HEK293 (cell line): ENCODE measurements around the gene TNXB.

Source experiments
- CTCF ChIA-PET: fragments of 350-600 bp; formaldehyde crosslinking; extraction: SDS; loops from one replicate; lab custom pipeline; 2021; ENCODE audit warnings: antibody characterized with exemption; lab: Yijun Ruan, JAX
- POLR2A ChIA-PET: fragments of 300-600 bp; formaldehyde crosslinking; extraction: SDS; loops from one replicate; lab custom pipeline; 2020; ENCODE audit warnings: antibody characterized with exemption, inconsistent platforms; lab: Yijun Ruan, JAX
- H3K27ac ChIP-seq: fragments of 200-500 bp; sonication (Bioruptor generic); 2 replicates; pipeline ENCODE4 v1.5.1; 2014; ENCODE audit warnings: low read depth, low read length, control low read depth, inconsistent platforms; ENCODE audit errors: extremely low read depth
- H3K36me3 ChIP-seq, 2 experiments: fragments of 200-500 bp in 1 of 2; sonication (Bioruptor generic) in 1 of 2; 1 replicate in 1 of 2; 2 replicates in 1 of 2; pipeline ENCODE4 v1.5.1; 2014 to 2017; ENCODE audit warnings: inconsistent platforms in 2 of 2, low read length in 2 of 2; ENCODE audit not compliant: control insufficient read depth in 2 of 2, insufficient read depth in 1 of 2
- H3K4me1 ChIP-seq: fragments of 200-500 bp; sonication (Bioruptor generic); 2 replicates; pipeline ENCODE4 v1.5.1; 2014; ENCODE audit warnings: mild to moderate bottlenecking, low read length, inconsistent platforms; ENCODE audit not compliant: control insufficient read depth, insufficient read depth
- H3K4me3 ChIP-seq: 2 replicates; pipeline ENCODE4 v1.5.1; 2011; ENCODE audit warnings: low read depth, mild to moderate bottlenecking, control low read depth, low read length, moderate library complexity
- H3K9me3 ChIP-seq: fragments of 200-500 bp; sonication (Bioruptor generic); 2 replicates; pipeline ENCODE4 v1.5.1; 2014; ENCODE audit warnings: low read depth, low read length, inconsistent platforms; ENCODE audit not compliant: control insufficient read depth, insufficient read depth
- BCL11B ChIP-seq: fragments of 450-650 bp; formaldehyde crosslinking; IDR thresholded peaks from 2 replicates; pipeline ENCODE4 v1.5.1; 2016; ENCODE audit warnings: low read depth, missing biosample characterization, missing genetic modification characterization
- FEZF1 ChIP-seq: fragments of 450-650 bp; formaldehyde crosslinking; IDR thresholded peaks from 2 replicates; pipeline ENCODE4 v1.5.1; 2016; ENCODE audit warnings: missing biosample characterization, missing genetic modification characterization
- HOXC10 ChIP-seq: sonication (generic); formaldehyde crosslinking; IDR thresholded peaks from 2 replicates; pipeline ENCODE4 v1.8.1; 2023; ENCODE audit warnings: mild to moderate bottlenecking, missing genetic modification reagents
- HOXD13 ChIP-seq: sonication (generic); formaldehyde crosslinking; IDR thresholded peaks from 2 replicates; pipeline ENCODE4 v1.8.0; 2022; ENCODE audit warnings: missing genetic modification reagents, borderline replicate concordance
- KLF17 ChIP-seq: fragments of 450-650 bp; formaldehyde crosslinking; IDR thresholded peaks from 2 replicates; pipeline ENCODE4 v1.5.1; 2016; ENCODE audit warnings: missing biosample characterization, missing genetic modification characterization
- MZF1 ChIP-seq: fragments of 450-650 bp; formaldehyde crosslinking; IDR thresholded peaks from 2 replicates; pipeline ENCODE4 v1.5.1; 2017; ENCODE audit warnings: missing biosample characterization, missing genetic modification characterization, borderline replicate concordance
- ZNF280C ChIP-seq: fragments of 450-650 bp; formaldehyde crosslinking; IDR thresholded peaks from 2 replicates; pipeline ENCODE4 v1.5.1; 2016; ENCODE audit warnings: missing biosample characterization, missing genetic modification characterization
- ZNF37A ChIP-seq: fragments of 450-650 bp; IDR thresholded peaks from 2 replicates; pipeline ENCODE4 v1.5.1; 2018; ENCODE audit warnings: missing biosample characterization, missing genetic modification characterization
- ZNF391 ChIP-seq: fragments of 450-650 bp; formaldehyde crosslinking; IDR thresholded peaks from 2 replicates; pipeline ENCODE4 v1.5.1; 2016; ENCODE audit warnings: low read depth, missing biosample characterization, missing genetic modification characterization, borderline replicate concordance
- ZNF398 ChIP-seq: fragments of 450-650 bp; formaldehyde crosslinking; IDR thresholded peaks from 2 replicates; pipeline ENCODE4 v1.5.1; 2017; ENCODE audit warnings: missing biosample characterization, missing genetic modification characterization
- ZNF423 ChIP-seq: fragments of 450-650 bp; formaldehyde crosslinking; IDR thresholded peaks from 2 replicates; pipeline ENCODE4 v1.5.1; 2016; ENCODE audit warnings: missing biosample characterization, missing genetic modification characterization
- ZNF426 ChIP-seq: fragments of 450-650 bp; formaldehyde crosslinking; IDR thresholded peaks from 2 replicates; pipeline ENCODE4 v1.5.1; 2017; ENCODE audit warnings: missing biosample characterization, missing genetic modification characterization, mild to moderate bottlenecking, inconsistent platforms, moderate library complexity
- ZNF501 ChIP-seq: fragments of 450-650 bp; formaldehyde crosslinking; IDR thresholded peaks from 2 replicates; pipeline ENCODE4 v1.5.1; 2016; ENCODE audit warnings: missing biosample characterization, missing genetic modification characterization
- ZNF514 ChIP-seq: fragments of 450-650 bp; formaldehyde crosslinking; IDR thresholded peaks from 2 replicates; pipeline ENCODE4 v1.5.1; 2016; ENCODE audit warnings: missing biosample characterization, missing genetic modification characterization
- ZNF548 ChIP-seq: fragments of 450-650 bp; formaldehyde crosslinking; IDR thresholded peaks from 2 replicates; pipeline ENCODE4 v1.5.1; 2016; ENCODE audit warnings: missing biosample characterization, missing genetic modification characterization
- ZNF571 ChIP-seq: fragments of 450-650 bp; formaldehyde crosslinking; IDR thresholded peaks from 2 replicates; pipeline ENCODE4 v1.5.0; 2017; ENCODE audit warnings: missing biosample characterization, missing genetic modification characterization
- ZNF610 ChIP-seq: fragments of 450-650 bp; formaldehyde crosslinking; IDR thresholded peaks from 2 replicates; pipeline ENCODE4 v1.5.1; 2016; ENCODE audit warnings: missing biosample characterization, missing genetic modification characterization, borderline replicate concordance
- ZNF639 ChIP-seq: fragments of 450-650 bp; formaldehyde crosslinking; IDR thresholded peaks from 2 replicates; pipeline ENCODE4 v1.5.1; 2016; ENCODE audit warnings: missing biosample characterization, missing genetic modification characterization
- ZSCAN4 ChIP-seq: fragments of 450-650 bp; formaldehyde crosslinking; IDR thresholded peaks from 2 replicates; pipeline ENCODE4 v1.5.1; 2017; ENCODE audit warnings: missing biosample characterization, missing genetic modification characterization

The TNXB gene

GRCh38 chr6:32069878-32070515 lies 39.1 kb downstream of the TNXB start (continued):
- TF ChIP-seq ZNF426 (tag by site-specific recombination): no peak
- TF ChIP-seq ZNF548 (tag by site-specific recombination): no peak
- TF ChIP-seq ZNF610 (tag by site-specific recombination): no peak
- no peak for TF ChIP-seq MZF1 (tag by site-specific recombination)
- TF ChIP-seq ZNF571 (tag by site-specific recombination): no peak
- TF ChIP-seq ZNF514: no peak

GRCh38 chr6:32069460-32069859 lies 39.7 kb downstream of the TNXB start:
- Histone ChIP-seq H3K4me3 (no peak overlapping the region), H3K4me1 (no peaks in the 10 kb centered on the region), H3K27ac (no peak overlapping the region), H3K9me3 (no peaks in the 10 kb centered on the region), H3K36me3 (no peaks in the 10 kb centered on the region)
- TF ChIP-seq ZNF639 (tag by site-specific recombination) (no peak), HOXD13 (CRISPR knock-in tag) (no peak), HOXC10 (CRISPR knock-in tag) (no peak), BCL11B (tag by site-specific recombination) (no peak), ZNF501 (tag by site-specific recombination) (no peak), FEZF1 (tag by site-specific recombination) (no peak), ZNF391 (tag by site-specific recombination) (no peak), ZNF280C (no peak), ZNF398 (tag by site-specific recombination) (no peak), ZNF423 (no peak), KLF17 (no peak), ZNF37A (tag by site-specific recombination) (no peak), ZSCAN4 (no peak)
- CTCF ChIA-PET: interaction anchor here (1.2 to 1.8 kb wide), 2 partner anchors 21 to 47 kb away, joined by 3 to 8 read pairs; no protein-coding TSS in a partner anchor
- POLR2A ChIA-PET: no interaction called here
